IgD-negative memory B cell (primary cell): ENCODE data around the gene CWH43. TPM values are rescaled to one million over a fixed set of nuclear protein-coding genes. Genes with fewer than 3 reads are reported as not detected.
"Not testable (repeated sequence)": the region's sequence is repeated elsewhere in the genome, so short reads cannot be mapped to it uniquely, and the experiment has no call there.

Experiments used
- H3K27ac Mint-ChIP-seq, 3 donors: one replicate each; pipeline ENCODE4 v1.8.0; 2020 to 2022; ENCODE audit warnings: mild to moderate bottlenecking in 3 of 3, mixed read lengths in 3 of 3, moderate library complexity in 1 of 3
- H3K27me3 Mint-ChIP-seq: one replicate; pipeline ENCODE4 v1.8.0; 2021; ENCODE audit warnings: mixed read lengths
- H3K36me3 Mint-ChIP-seq: one replicate; pipeline ENCODE4 v1.8.0; 2020; ENCODE audit warnings: mild to moderate bottlenecking, mixed read lengths
- H3K4me1 Mint-ChIP-seq, 3 donors: one replicate each; pipeline ENCODE4 v1.8.0; 2020 to 2022; ENCODE audit warnings: mixed read lengths in 3 of 3, mild to moderate bottlenecking in 1 of 3
- H3K4me3 Mint-ChIP-seq, 4 donors: one replicate each; pipeline ENCODE4 v1.8.0; 2020 to 2022; ENCODE audit warnings: mild to moderate bottlenecking in 4 of 4, mixed read lengths in 4 of 4, moderate library complexity in 3 of 4
- H3K9me3 Mint-ChIP-seq, 3 donors: one replicate each; pipeline ENCODE4 v1.8.0; 2020 to 2021; ENCODE audit warnings: mixed read lengths in 3 of 3, mild to moderate bottlenecking in 1 of 3
- polyA plus RNA-seq: library from polyadenylated mRNA; unstranded; fragments of 300-500 nt; fragmentation: Illumina TruSeq; gene quantifications from one replicate; pipeline ENCODE4 v1.2.3, GENCODE V29; 2021

Gene CWH43
- polyA plus RNA-seq, 1 donor from 2014 or later: not detected

GRCh38 chr4:48962636-48963035 lies 23.4 kb upstream of the CWH43 start:
- Mint-ChIP-seq H3K27me3 (peaks cover 8% of the 10 kb centered on the region), H3K36me3 (no peaks in the 10 kb centered on the region), H3K9me3 (no peaks in the 10 kb centered on the region), H3K27ac (no peak overlapping the region), H3K4me3 (no peak overlapping the region), H3K4me1 (no peaks in the 10 kb centered on the region)

- no peaks in the 10 kb centered on the region for H3K36me3 Mint-ChIP-seq
- no peaks in the 10 kb centered on the region for H3K4me1 Mint-ChIP-seq
- no peak overlapping the region for H3K4me3 Mint-ChIP-seq
- H3K27ac Mint-ChIP-seq: no peak overlapping the region
- no peaks in the 10 kb centered on the region for H3K9me3 Mint-ChIP-seq
- H3K27me3 Mint-ChIP-seq: peaks cover 7% of the 10 kb centered on the region
Measured at GRCh38 chr4:48963042-48963679, 22.9 kb upstream of the CWH43 start.

GRCh38 chr4:48967101-48967500 lies 19.0 kb upstream of the CWH43 start:
- H3K4me3 Mint-ChIP-seq: no peak overlapping the region
- no peaks in the 10 kb centered on the region for H3K36me3 Mint-ChIP-seq
- peaks cover 1% of the 10 kb centered on the region for H3K27me3 Mint-ChIP-seq
- H3K9me3 Mint-ChIP-seq: no peaks in the 10 kb centered on the region
- peak overlapping the region in 1 of 3 donors; percentile 42 for H3K27ac Mint-ChIP-seq
- no peaks in the 10 kb centered on the region for H3K4me1 Mint-ChIP-seq

- Mint-ChIP-seq H3K36me3 (no peaks in the 10 kb centered on the region), H3K4me1 (no peaks in the 10 kb centered on the region), H3K4me3 (no peak overlapping the region), H3K27me3 (peaks cover 1% of the 10 kb centered on the region), H3K9me3 (no peaks in the 10 kb centered on the region), H3K27ac (no peak overlapping the region)
Measured at GRCh38 chr4:48967631-48968030, 18.4 kb upstream of the CWH43 start.

GRCh38 chr4:48968814-48969213 lies 17.3 kb upstream of the CWH43 start:
- Mint-ChIP-seq H3K36me3 (no peaks in the 10 kb centered on the region), H3K27ac (no peak overlapping the region), H3K4me3 (no peak overlapping the region), H3K27me3 (peaks cover 1% of the 10 kb centered on the region), H3K9me3 (no peaks in the 10 kb centered on the region), H3K4me1 (no peaks in the 10 kb centered on the region)

GRCh38 chr4:48970471-48970921 lies 15.6 kb upstream of the CWH43 start:
- Mint-ChIP-seq H3K27ac (no peak overlapping the region), H3K27me3 (peaks cover 6% of the 10 kb centered on the region), H3K4me3 (no peak overlapping the region), H3K36me3 (no peaks in the 10 kb centered on the region), H3K4me1 (no peaks in the 10 kb centered on the region), H3K9me3 (no peaks in the 10 kb centered on the region)

GRCh38 chr4:48974979-48975640 lies 11.0 kb upstream of the CWH43 start:
- no peak overlapping the region for H3K27ac Mint-ChIP-seq
- no peaks in the 10 kb centered on the region for H3K9me3 Mint-ChIP-seq
- H3K4me3 Mint-ChIP-seq: no peak overlapping the region
- no peaks in the 10 kb centered on the region for H3K36me3 Mint-ChIP-seq
- peaks cover 0 to 4% (median 4%) of the 10 kb centered on the region in 3 donors for H3K4me1 Mint-ChIP-seq
- H3K27me3 Mint-ChIP-seq: peaks cover 17% of the 10 kb centered on the region

GRCh38 chr4:48976041-48976440 lies 10.0 kb upstream of the CWH43 start:
- Mint-ChIP-seq H3K27ac (no peak overlapping the region), H3K4me1 (peaks cover 0 to 4% (median 4%) of the 10 kb centered on the region in 3 donors), H3K36me3 (no peaks in the 10 kb centered on the region), H3K27me3 (peaks cover 18% of the 10 kb centered on the region), H3K9me3 (no peaks in the 10 kb centered on the region), H3K4me3 (no peak overlapping the region)

GRCh38 chr4:48979914-48980579 lies 6.0 kb upstream of the CWH43 start:
- Mint-ChIP-seq H3K27me3 (peaks cover 26% of the 10 kb centered on the region), H3K4me3 (no peak overlapping the region), H3K9me3 (peaks cover 2 to 5% (median 3%) of the 10 kb centered on the region in 3 donors), H3K27ac (no peak overlapping the region), H3K36me3 (no peaks in the 10 kb centered on the region), H3K4me1 (peaks cover 0 to 4% (median 4%) of the 10 kb centered on the region in 3 donors)

- H3K9me3 Mint-ChIP-seq, H3K4me1 Mint-ChIP-seq, H3K4me3 Mint-ChIP-seq, H3K27ac Mint-ChIP-seq, H3K36me3 Mint-ChIP-seq: not testable (repeated sequence)
- peaks cover 28% of the 10 kb centered on the region for H3K27me3 Mint-ChIP-seq
Measured at GRCh38 chr4:48984005-48984404, 2.1 kb upstream of the CWH43 start.

- H3K4me1 Mint-ChIP-seq: no peaks in the 10 kb centered on the region
- peaks cover 25% of the 10 kb centered on the region for H3K27me3 Mint-ChIP-seq
- no peaks in the 10 kb centered on the region for H3K36me3 Mint-ChIP-seq
- peaks cover 3 to 5% (median 3%) of the 10 kb centered on the region in 3 donors for H3K9me3 Mint-ChIP-seq
- no peak overlapping the region for H3K4me3 Mint-ChIP-seq
- H3K27ac Mint-ChIP-seq: no peak overlapping the region
Measured at GRCh38 chr4:48985602-48985975, 486 bp upstream of the CWH43 start.

GRCh38 chr4:48986654-48987164 lies 634 bp downstream of the CWH43 start:
- no peak overlapping the region for H3K4me3 Mint-ChIP-seq
- H3K27me3 Mint-ChIP-seq: peaks cover 28% of the 10 kb centered on the region
- no peaks in the 10 kb centered on the region for H3K4me1 Mint-ChIP-seq
- peaks cover 3 to 9% (median 7%) of the 10 kb centered on the region in 3 donors for H3K9me3 Mint-ChIP-seq
- no peak overlapping the region for H3K27ac Mint-ChIP-seq
- H3K36me3 Mint-ChIP-seq: no peaks in the 10 kb centered on the region

- H3K27me3 Mint-ChIP-seq: peaks cover 25% of the 10 kb centered on the region
- H3K36me3 Mint-ChIP-seq: no peaks in the 10 kb centered on the region
- peaks cover 0 to 5% (median 4%) of the 10 kb centered on the region in 3 donors for H3K9me3 Mint-ChIP-seq
- H3K4me1 Mint-ChIP-seq: no peaks in the 10 kb centered on the region
- H3K4me3 Mint-ChIP-seq: no peak overlapping the region
- no peak overlapping the region for H3K27ac Mint-ChIP-seq
Measured at GRCh38 chr4:48989461-48990203, 3.6 kb downstream of the CWH43 start.

GRCh38 chr4:48991357-48991756 lies 5.3 kb downstream of the CWH43 start:
- H3K36me3 Mint-ChIP-seq: no peaks in the 10 kb centered on the region
- H3K4me1 Mint-ChIP-seq: no peaks in the 10 kb centered on the region
- peaks cover 0 to 5% (median 4%) of the 10 kb centered on the region in 3 donors for H3K9me3 Mint-ChIP-seq
- no peak overlapping the region for H3K4me3 Mint-ChIP-seq
- H3K27ac Mint-ChIP-seq: no peak overlapping the region
- H3K27me3 Mint-ChIP-seq: peaks cover 15% of the 10 kb centered on the region

- peaks cover 0 to 5% (median 1%) of the 10 kb centered on the region in 3 donors for H3K9me3 Mint-ChIP-seq
- H3K4me1 Mint-ChIP-seq: no peaks in the 10 kb centered on the region
- H3K4me3 Mint-ChIP-seq: no peak overlapping the region
- H3K27me3 Mint-ChIP-seq: peaks cover 13% of the 10 kb centered on the region
- no peaks in the 10 kb centered on the region for H3K36me3 Mint-ChIP-seq
- no peak overlapping the region for H3K27ac Mint-ChIP-seq
Measured at GRCh38 chr4:48997962-48998361, 11.9 kb downstream of the CWH43 start.
